Fibroblast of upper back skin (primary cell): ENCODE results near the gene MAPK11.

Source experiments
- DNase-seq: peaks from one replicate; pipeline ENCODE4 v3.0.0-alpha.2; 2013

The MAPK11 gene

DNA sequence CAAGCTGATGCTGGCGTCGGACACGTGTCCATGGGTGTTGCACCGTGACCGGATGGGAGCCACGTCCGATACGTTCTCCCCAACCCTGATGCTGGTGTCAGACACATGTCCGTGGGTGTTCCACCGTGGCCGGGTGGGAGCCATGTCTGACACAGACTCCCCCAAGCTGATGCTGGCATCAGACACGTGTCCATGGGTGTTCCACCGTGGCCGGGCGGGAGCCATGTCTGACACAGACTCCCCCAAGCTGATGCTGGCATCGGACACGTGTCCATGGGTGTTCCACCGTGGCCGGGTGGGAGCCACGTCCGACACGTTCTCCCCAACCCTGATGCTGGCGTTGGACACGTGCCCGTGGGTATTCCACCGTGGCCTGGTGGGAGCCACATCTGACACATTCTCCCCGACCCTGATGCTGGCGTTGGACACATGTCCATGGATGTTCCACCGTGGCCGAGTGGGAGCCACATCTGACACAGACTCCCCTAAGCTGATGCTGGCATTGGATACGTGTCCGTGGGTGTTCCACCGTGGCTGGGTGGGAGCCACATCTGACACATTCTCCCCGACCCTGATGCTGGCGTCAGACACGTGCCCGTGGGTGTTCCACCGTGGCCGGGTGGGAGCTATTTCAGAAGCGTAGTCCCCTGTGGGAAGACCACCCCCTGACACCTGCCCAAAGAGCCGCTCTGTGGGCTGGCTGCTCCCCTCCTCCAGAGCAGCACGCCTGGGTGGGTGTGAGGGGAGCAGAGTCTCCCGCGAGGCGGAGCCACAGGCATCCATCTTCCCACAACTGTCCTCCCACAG is 49.4 kb downstream of the MAPK11 start:
- no peak for DNase-seq

DNA sequence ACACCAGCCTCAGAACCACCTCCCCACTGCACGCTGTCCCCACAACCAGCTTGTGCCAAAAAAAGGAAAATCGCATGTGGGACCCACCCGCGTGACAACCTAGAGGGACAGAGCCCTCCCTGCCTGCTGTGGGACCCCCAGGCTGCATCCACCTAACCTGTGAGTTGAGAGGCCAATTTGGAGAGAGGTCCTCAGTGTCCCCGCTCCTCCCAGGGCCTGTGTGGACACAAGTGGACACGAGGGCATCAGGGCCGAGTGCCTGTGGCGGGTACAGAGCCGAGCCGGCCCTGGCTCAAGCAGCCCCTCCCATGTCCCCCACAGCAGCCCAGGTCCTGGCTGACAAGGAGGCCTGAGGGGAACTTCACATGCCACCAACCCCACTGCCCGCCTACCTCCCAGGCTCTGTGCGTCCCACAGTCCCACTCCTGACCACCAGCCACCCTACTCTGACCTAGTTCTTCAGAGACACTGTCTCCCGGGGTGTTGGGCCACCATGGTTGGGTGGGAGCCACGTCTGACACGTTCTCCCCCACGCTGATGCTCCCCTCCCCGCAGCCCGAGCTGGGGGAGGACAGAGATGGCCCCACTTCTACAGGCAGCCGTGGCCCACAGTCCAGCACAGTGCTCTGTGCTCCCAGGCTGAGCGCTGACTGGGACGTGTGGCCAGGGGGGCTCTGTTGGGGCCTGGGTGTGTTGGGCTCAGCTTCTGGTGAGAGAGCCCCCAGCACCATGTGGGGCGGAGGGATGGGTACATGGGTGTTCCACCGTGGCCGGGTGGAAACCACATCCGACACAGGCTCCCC is 50.2 kb downstream of the MAPK11 start:
- DNase-seq, result no peak

DNA sequence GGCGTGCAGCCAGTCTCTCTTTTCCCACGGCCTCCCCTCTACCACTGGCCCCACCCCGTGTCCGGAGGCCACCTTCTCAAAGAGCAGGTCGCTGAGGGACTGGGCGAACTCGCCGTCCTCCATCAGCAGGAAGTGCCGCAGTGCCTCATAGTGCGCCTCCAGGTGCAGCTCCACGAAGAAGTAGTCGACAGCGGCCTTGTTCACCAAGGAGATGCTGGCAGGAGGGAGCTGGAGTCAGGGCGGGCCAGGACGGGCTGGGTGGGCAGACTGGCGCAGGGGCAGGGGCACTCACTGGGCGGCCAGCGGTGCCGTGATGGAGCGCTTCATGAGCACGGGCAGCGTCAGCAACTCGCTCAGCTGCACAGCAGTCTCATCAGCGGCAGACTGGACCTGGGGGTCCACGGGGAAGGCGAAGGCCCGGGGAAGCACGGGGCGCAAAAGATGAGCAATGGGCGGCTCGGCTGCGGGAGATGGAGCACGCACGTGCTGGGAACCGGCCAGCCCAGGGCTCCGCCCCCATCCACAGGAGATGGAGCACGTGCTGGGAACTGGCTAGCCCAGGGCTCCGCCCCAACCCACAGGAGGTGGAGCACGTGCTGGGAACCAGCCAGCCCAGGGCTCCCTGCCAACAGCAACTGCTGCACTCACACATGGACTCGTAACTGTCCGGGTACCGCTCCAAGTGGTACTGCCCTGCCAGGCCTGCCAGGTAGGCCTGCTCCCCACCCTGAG is 51.0 kb downstream of the MAPK11 start:
- peak; percentile 73 for DNase-seq

DNA sequence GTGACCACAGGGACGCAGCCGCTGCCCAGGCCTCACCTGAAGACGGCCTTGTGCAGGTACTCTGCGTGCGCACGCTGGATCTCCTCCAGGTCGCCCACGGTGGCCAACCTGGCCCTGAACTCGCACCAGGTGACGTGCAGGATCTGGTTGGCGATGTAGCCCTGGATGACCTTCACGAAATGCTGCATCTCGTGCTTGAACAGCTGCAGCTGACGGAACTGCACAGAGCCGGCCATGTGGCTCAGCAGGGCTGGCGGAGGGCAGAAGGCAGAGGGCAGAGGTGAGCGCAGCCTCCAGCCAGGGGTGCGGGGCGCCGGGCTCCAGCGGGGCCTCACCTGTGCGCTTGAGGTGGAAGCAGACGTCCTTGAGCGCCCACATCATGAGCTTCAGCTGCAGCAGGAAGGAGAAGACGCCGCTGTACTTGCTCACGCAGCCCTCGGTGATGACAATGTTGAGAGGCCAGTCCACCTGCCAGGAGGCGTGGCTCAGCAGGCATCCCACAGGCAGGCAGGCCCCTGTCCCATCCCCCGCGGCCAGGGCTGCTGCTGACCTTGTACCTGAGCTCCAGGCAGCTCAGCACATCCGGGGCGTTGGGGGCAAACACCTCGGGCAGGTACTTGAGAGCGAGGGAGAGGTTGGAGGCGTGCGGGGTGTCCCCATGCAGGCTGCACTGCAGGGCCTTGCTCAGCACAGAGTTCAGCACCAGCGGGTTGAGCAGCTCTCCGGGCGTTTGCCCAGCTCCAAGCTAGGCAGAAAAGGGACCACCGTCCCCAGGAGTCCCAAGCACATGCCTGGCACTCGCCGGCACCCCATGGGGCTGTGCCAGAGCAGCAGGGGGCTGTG is 51.8 kb downstream of the MAPK11 start:
- no peak for DNase-seq

DNA sequence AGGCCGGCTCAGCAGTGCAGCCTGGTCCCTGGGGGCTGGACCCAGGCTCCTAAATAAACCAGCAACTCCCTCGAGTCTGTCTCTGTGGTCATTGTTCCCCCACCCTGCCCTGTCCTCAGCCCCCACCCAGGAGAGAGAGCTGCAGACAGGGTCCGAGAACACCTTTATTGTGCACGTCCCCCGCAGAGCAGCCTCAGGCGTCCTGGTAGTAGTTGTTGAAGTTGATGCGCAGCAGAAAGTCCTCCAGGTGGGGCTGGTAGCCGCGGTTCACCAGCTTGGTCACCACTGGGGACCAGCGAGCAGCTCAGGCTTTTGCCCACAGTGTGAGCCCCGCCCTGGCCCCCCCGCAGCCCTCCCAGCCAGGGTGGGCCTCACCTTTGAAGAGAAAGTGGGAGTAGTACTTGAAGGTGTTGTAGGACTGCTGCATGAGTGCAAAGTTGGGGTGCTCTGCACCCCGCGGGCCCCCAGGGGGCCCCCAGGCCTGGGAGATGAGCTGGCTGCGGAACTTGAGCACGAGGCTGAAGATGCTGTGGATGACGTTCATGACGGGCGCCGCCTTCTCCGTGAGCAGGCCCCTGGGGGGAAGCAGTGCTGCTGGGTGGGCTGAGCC is 52.5 kb downstream of the MAPK11 start:
- no peak for DNase-seq

DNA sequence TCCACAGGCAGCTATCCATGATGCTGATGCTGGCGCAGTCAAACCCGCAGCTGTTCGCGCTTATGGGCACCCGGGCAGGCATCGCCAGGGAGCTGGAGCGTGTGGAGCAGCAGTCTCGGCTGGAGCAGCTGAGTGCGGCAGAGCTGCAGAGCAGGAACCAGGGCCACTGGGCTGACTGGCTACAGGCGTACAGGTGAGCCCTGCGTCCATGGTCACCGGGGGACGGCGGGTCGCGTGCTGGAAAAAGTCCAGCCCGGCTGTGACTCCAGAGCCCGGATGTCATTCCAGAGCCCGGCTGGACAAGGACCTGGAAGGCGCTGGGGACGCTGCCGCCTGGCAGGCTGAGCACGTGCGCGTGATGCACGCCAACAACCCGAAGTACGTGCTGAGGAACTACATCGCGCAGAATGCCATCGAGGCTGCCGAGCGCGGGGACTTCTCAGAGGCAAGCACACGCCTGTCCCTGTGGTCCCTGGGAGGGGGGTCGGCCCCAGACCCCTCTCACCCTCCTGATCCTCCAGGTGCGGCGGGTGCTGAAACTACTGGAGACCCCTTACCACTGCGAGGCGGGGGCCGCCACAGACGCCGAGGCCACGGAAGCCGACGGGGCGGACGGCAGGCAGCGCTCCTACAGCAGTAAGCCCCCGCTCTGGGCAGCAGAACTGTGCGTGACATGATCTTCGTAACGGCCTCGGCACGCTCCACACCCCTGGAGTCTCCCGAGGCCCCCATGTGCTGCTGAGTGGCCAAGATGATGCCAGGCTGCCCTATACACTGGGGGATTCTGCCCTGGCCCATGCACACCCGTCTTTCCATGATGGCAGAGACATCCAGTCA is 53.3 kb downstream of the MAPK11 start:
- DNase-seq, result no peak

DNA sequence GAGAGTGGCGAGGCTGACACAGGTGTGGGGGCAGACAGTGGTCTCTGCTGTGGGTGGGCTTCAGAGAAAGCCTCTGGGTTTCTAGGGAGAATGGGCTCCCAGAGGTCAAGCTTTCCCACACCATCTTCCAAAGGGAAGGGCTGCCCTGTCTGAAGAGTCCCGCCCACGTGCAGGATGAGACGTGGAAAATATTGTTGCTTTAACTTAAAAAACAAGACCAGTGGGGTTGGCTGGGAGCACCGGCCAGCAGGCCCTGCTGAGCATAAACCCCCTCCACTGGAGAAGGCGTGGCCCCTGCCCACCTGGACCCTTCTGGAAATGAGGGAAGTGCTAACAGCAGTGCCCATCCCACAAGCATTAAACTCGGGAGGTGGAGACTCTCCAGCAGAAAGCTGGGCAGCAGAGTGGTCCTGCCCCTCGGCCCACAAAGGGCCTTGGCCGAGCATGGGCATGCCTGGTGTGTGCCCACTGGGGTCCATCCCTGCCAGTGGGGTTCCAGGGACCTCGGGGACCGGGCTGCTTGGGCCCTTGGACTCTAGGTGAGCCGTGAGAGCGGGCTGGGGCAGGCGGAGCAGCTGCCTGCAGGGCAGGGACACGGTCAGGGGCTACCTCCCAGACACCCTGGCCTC is 54.0 kb downstream of the MAPK11 start:
- no peak for DNase-seq

DNA sequence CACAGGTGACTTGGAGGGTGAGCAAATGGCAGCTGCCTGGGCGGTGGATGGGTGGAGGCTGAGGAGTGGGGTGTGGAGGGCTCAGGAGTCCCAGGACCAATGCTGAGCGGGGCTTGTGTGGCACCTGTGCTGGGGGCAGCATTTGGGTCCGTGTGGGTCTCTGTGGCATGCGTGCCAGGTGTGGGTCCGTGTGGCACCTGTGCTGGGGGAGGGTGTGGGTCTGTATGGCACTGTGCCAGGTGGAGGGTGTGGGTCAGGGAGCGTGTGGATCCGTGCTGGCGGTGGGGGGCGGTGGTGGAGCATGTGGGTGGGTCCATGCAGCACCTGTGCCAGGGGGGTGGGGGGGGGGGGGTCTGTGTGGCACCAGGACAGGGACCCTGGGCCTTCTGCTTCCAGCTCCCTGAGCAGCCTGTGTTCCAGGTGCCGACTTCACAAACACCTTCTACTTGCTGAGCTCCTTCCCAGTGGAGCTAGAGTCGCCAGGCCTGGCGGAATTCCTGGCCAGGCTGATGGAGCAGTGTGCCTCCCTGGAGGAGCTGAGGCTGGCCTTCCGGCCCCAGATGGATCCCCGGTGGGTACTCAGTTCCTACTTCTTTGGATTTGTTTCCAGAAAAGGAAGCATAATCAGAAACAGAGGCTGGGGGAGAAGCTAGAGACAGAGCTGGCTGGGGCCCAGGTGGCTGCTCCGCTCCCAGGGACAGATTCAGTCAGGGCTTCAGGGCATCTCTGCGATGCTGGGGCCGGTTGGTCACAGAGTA is 54.7 kb downstream of the MAPK11 start:
- DNase-seq, result no peak
